Spleen (tissue), 13 donors: ENCODE measurements around the gene GATC. TPM values are rescaled to one million over a fixed set of nuclear protein-coding genes. Genes with fewer than 3 reads are reported as not detected.

ENCODE experiments used
- DNase-seq: peaks from one replicate; pipeline ENCODE4 v3.0.0-alpha.2; 2020
- H3K27ac ChIP-seq, 8 donors: fragments of 200-600 bp; sonication (generic) in 7 of 8; 1 replicate in 4 of 8; 2 replicates in 4 of 8; pipeline versions ENCODE4 v1.5.0 to v1.8.0; 2016 to 2021; ENCODE audit warnings: inconsistent platforms in 4 of 8, mild to moderate bottlenecking in 4 of 8, moderate library complexity in 1 of 8
- H3K27me3 ChIP-seq, 7 donors: fragments of 200-600 bp; sonication (generic) in 6 of 7; replicated peaks in 1 of 7; 1 replicate in 4 of 7; 2 replicates in 3 of 7; pipeline versions ENCODE4 v1.5.0 to v1.8.0; 2016 to 2021; ENCODE audit warnings: inconsistent platforms in 3 of 7, mild to moderate bottlenecking in 1 of 7
- H3K36me3 ChIP-seq, 6 donors: fragments of 200-600 bp; sonication (generic) in 5 of 6; 1 replicate in 4 of 6; 2 replicates in 2 of 6; pipeline versions ENCODE4 v1.5.0 to v1.8.0; 2016 to 2021; ENCODE audit warnings: inconsistent platforms in 2 of 6
- H3K4me1 ChIP-seq, 6 donors: fragments of 200-600 bp; sonication (generic) in 5 of 6; 1 replicate in 3 of 6; 2 replicates in 3 of 6; pipeline versions ENCODE4 v1.5.0 to v1.8.0; 2016 to 2021; ENCODE audit warnings: inconsistent platforms in 3 of 6
- H3K4me3 ChIP-seq, 8 donors: fragments of 200-600 bp; sonication (generic) in 7 of 8; 1 replicate in 4 of 8; 2 replicates in 4 of 8; pipeline versions ENCODE4 v1.5.0 to v1.8.0; 2016 to 2021; ENCODE audit warnings: inconsistent platforms in 4 of 8, mild to moderate bottlenecking in 4 of 8, moderate library complexity in 2 of 8
- H3K9me3 ChIP-seq, 8 donors: fragments of 200-600 bp; sonication (generic) in 7 of 8; 1 replicate in 4 of 8; 2 replicates in 4 of 8; pipeline versions ENCODE4 v1.5.0 to v1.8.0; 2016 to 2021; ENCODE audit warnings: inconsistent platforms in 4 of 8
- POLR2A ChIP-seq, 3 donors: fragments of 450-650 bp; IDR thresholded peaks; one replicate each; pipeline ENCODE4 v1.5.1; 2017; ENCODE audit warnings: antibody characterized with exemption in 3 of 3, mild to moderate bottlenecking in 1 of 3
- POLR2AphosphoS5 ChIP-seq, 3 donors: sonication (generic); formaldehyde crosslinking; IDR thresholded peaks; one replicate each; pipeline ENCODE4 v1.5.1; 2017; ENCODE audit warnings: antibody characterized with exemption in 3 of 3
- WGBS, 5 donors: extraction: QIAGEN DNeasy Blood & Tissue Kit in 3 of 5; methylation state at CpG; one replicate each; pipeline versions ENCODE4 v1.1.5 to v1.1.7; 2013 to 2018; 5-methylcytosine and 5-hydroxymethylcytosine counted together
- intact Hi-C: fragments of 100-400 bp; cut with DNase I; formaldehyde crosslinking; loops from one replicate; pipeline ENCODE4 v1.15.0; 2023; ENCODE audit warnings: low total_unique reads
- long read RNA-seq, 2 donors: transcript quantifications; one replicate each; lab custom pipeline, GENCODE V29; 2026
- polyA plus RNA-seq, 3 donors: library from polyadenylated mRNA; stranded (reverse); fragments of 200-250 nt; gene quantifications; one replicate each; pipeline ENCODE4 v1.2.1, GENCODE V29; 2013
- total RNA-seq, 7 donors: library from RNA; depleted of rRNA in 3 of 7; stranded (reverse); fragments of >200 nt in 3 of 7; fragmentation: NEBNext Ultra II Directional in 4 of 7; extraction: Animal tissue kit (Norgen Biotek cat#: 25700) in 4 of 7; gene quantifications; one replicate each; pipeline versions ENCODE4 v1.1.0 to v1.2.1, GENCODE V29; 2016 to 2021
- TF ChIP-seq, protein P1 (sequence below), 11 experiments: fragments of 200-600 bp in 7 of 11; fragments of 450-650 bp in 4 of 11; sonication (generic) in 4 of 11; IDR thresholded peaks in 8 of 11; conservative IDR thresholded peaks in 3 of 11; 1 replicate in 7 of 11; 2 replicates in 4 of 11; pipeline versions ENCODE4 v1.4.0 to v1.8.0; 2016 to 2021; ENCODE audit warnings: antibody characterized with exemption in 11 of 11, inconsistent platforms in 4 of 11, mild to moderate bottlenecking in 1 of 11
- donor health status: healthy with polysubstance abuse.
- donor health status: DM: no; HTN: no; CAD: no; lungs with moderate emphysema.
- donor health status: DM: no; HTN: no; CAD: no.
- donor health status: Bipolar disorder and iron deficiency.
- donor health status: healthy.
- donor health status: DM: no; HTN: no; CAD: no.
- donor health status: DM: yes; HTN: yes; CAD: no.

Gene GATC, protein sequence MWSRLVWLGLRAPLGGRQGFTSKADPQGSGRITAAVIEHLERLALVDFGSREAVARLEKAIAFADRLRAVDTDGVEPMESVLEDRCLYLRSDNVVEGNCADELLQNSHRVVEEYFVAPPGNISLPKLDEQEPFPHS
- total RNA-seq: 10 to 100 TPM; 16.1 to 26.0 (median 23.3) TPM
- 10 to 100 TPM in 1 of 3 donors, 1 to 10 TPM in 2; 7.0 to 12.4 (median 8.9) TPM for polyA plus RNA-seq
- long read RNA-seq, donor 1, full-length matches to known transcripts: 6 of 462 reads
- long read RNA-seq, donor 1, partial matches to known transcripts: 456 of 462 reads
- long read RNA-seq, donor 1, other reads (novel, unspliced or antisense): 0 of 462 reads
- long read RNA-seq, donor 2, full-length matches to known transcripts: 10 of 247 reads
- long read RNA-seq, donor 2, partial matches to known transcripts: 27 of 247 reads
- long read RNA-seq, donor 2, other reads (novel, unspliced or antisense): 210 of 247 reads

DNA sequence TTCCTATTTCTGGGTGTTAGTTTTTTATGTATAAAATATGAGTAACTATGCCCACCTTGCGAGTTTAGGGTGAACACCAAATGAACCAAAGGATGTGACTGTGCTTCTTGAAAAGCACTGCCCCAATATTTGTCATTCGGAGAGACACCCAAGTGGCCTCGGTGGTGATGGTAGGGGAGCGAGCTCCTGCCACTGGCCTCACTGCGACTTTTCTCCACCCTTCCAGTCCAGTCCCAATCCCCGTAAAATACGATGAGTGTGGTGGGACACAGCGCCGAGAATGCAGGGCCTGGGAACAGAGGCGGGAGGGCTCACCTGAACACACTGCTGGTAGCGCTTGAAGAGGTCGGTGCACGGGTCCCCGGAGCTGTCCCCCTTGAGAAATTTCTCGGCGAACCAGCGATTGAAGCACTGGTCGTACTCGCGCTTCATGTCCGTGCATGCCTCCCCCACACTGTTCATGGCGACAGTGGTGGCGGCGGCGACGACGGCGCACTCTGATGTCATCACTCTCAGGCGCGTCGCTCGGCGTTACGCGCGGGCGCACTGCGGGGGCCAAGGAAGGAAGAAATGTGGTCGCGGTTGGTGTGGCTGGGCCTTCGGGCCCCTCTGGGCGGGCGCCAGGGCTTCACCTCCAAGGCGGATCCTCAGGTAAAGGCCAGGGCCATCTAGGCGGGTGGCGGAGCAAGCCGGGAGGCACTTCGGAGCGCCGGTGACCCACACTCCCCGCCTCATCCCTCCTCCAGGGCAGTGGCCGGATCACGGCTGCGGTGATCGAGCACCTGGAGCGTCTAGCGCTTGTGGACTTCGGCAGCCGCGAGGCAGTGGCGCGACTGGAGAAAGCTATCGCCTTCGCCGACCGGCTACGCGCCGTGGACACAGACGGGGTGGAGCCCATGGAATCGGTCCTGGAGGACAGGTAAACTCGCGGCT is at the start of gene GATC, which contains the start of gene TRIAP1:
GATC (plus strand) TSS at position 534 of the 933 bp plus-strand sequence; CDS start at position 571, 37 bp downstream.
TRIAP1 (minus strand) TSS at position 474 of the 933 bp plus-strand sequence; CDS start at position 462, 12 bp downstream.
- peak; percentile 96 for DNase-seq
- Histone ChIP-seq H3K36me3 (peaks cover 3 to 60% (median 34%) of the 10 kb centered on the region in 6 donors), H3K27me3 (no peaks in the 10 kb centered on the region), H3K9me3 (no peaks in the 10 kb centered on the region), H3K4me3 (peak within 1 kb of the TSS; percentile 83 to 100 (median 96)), H3K27ac (peak within 1 kb of the TSS; percentile 88 to 95 (median 92)), H3K4me1 (peaks cover 27 to 72% (median 42%) of the 10 kb centered on the region in 6 donors)
- TF ChIP-seq POLR2A (IDR thresholded peaks at IDR 0.05) (peak in 2 of 3 donors; percentile 52 to 73), POLR2AphosphoS5 (IDR thresholded peaks at IDR 0.05) (peak; percentile 99)
- TF ChIP-seq, protein P1, sequence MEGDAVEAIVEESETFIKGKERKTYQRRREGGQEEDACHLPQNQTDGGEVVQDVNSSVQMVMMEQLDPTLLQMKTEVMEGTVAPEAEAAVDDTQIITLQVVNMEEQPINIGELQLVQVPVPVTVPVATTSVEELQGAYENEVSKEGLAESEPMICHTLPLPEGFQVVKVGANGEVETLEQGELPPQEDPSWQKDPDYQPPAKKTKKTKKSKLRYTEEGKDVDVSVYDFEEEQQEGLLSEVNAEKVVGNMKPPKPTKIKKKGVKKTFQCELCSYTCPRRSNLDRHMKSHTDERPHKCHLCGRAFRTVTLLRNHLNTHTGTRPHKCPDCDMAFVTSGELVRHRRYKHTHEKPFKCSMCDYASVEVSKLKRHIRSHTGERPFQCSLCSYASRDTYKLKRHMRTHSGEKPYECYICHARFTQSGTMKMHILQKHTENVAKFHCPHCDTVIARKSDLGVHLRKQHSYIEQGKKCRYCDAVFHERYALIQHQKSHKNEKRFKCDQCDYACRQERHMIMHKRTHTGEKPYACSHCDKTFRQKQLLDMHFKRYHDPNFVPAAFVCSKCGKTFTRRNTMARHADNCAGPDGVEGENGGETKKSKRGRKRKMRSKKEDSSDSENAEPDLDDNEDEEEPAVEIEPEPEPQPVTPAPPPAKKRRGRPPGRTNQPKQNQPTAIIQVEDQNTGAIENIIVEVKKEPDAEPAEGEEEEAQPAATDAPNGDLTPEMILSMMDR (IDR thresholded peaks at IDR 0.05 in 8 of 11, conservative IDR thresholded peaks at IDR 0.05 in 3 of 11): peak in 2 of 11 experiments; percentile 26 to 30
- intact Hi-C loops: no loop called here
- WGBS, 5 donors: 0 to 2% (median 1%) methylated on average over 50 to 73 of the region's 73 CpGs

DNA sequence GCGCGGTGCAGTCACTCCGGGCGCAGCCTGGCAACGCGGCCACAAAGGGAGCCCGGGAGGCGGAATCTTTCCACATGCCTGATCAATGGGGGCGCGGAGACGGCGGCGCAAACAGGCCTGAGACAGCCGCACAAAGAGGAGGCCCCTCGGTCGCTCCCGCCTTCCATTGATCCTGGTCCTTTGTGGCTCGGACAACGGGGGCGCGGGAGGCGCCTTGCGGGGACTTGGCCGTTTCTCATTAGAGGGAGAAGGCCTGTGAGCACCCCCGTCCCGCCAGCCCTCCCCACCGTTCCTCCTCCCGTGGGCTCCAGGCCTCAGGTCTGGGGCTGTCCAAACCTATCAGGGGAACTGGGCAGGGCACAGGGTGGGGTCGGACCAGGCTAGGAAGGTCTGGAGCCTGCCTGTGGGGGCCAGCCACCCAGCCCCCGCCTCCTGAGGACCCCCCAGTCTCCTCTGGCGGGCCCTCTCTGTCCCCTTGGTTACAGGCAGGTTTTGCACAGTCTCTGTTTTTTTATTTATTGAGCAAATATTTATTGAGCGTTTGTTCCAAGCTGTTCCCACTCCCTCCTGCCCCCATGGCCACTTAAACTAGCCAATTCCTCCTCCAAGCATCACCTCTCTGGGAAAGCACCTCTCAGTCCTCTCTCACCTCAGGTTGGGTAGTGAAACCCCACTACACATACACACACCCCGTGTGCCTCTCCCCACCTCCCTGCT is 48.3 kb upstream of the GATC start:
- peaks cover 0 to 9% (median 0%) of the 10 kb centered on the region in 6 donors for H3K4me1 ChIP-seq
- no peaks in the 10 kb centered on the region for H3K36me3 ChIP-seq
- peaks cover 0 to 89% (median 10%) of the 10 kb centered on the region in 7 donors for H3K27me3 ChIP-seq
- DNase-seq: no peak
- H3K9me3 ChIP-seq: no peaks in the 10 kb centered on the region
- intact Hi-C loops: no loop called here
- no peak overlapping the region for H3K27ac ChIP-seq
- WGBS, 5 donors: 66 to 85% (median 73%) methylated on average over 28 to 33 of the region's 33 CpGs
- TF ChIP-seq, protein P1 (IDR thresholded peaks at IDR 0.05 in 8 of 11, conservative IDR thresholded peaks at IDR 0.05 in 3 of 11): no peak
- TF ChIP-seq POLR2AphosphoS5 (IDR thresholded peaks at IDR 0.05) (no peak), POLR2A (IDR thresholded peaks at IDR 0.05) (no peak)
- no peak overlapping the region for H3K4me3 ChIP-seq

DNA sequence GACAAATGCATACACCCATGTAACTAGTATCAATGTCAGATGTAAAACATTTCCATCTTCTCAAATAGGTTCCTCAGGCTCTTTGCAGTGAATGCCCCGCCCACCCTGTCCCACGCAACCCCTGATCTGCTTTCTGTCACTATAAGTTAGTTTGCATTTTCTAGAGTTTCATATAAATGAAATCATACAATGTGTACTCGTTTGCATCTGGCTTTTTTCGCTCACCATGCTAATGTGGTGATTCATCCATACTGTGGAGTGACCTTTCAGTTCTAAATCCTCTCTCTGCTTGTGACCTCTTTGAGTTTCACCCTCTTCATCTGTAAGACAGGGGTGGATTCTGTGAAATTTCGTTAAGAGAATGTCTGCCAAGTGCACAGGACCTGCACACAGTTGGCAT is 46.7 kb upstream of the GATC start:
- Histone ChIP-seq H3K27me3 (peaks cover 0 to 90% (median 10%) of the 10 kb centered on the region in 7 donors), H3K27ac (no peak overlapping the region), H3K4me1 (peaks cover 0 to 5% (median 0%) of the 10 kb centered on the region in 6 donors), H3K36me3 (no peaks in the 10 kb centered on the region), H3K9me3 (no peaks in the 10 kb centered on the region), H3K4me3 (no peak overlapping the region)
- no peak for TF ChIP-seq POLR2A (IDR thresholded peaks at IDR 0.05)
- TF ChIP-seq, protein P1 (IDR thresholded peaks at IDR 0.05 in 8 of 11, conservative IDR thresholded peaks at IDR 0.05 in 3 of 11): no peak
- no peak for TF ChIP-seq POLR2AphosphoS5 (IDR thresholded peaks at IDR 0.05)
- intact Hi-C loops: no loop called here
- WGBS, 5 donors: 62 to 72% (median 68%) methylated on average over 5 of the region's 5 CpGs
- DNase-seq: no peak
